Measurements from ENCODE around the gene SLC9B2. TPM values are rescaled to one million over a fixed set of nuclear protein-coding genes. Genes with fewer than 3 reads are reported as not detected.

Gene SLC9B2
- total RNA-seq, 1 experiment from 2014 or later = 22.1 TPM

GRCh38 chr4:103026868-103027267 lies 49.7 kb downstream of the SLC9B2 start:
- no peaks in the 10 kb centered on the region for H3K4me1 ChIP-seq
- H3K36me3 Mint-ChIP-seq (ENCODE audit: insufficient read depth, unreplicated experiment) = no peaks in the 10 kb centered on the region
- H3K27me3 ChIP-seq (replicated peaks; ENCODE audit: control insufficient read depth, insufficient read depth, low read length) = no peaks in the 10 kb centered on the region
- CTCF ChIA-PET = no interaction called here
- H3K4me1 Mint-ChIP-seq (ENCODE audit: low read depth, unreplicated experiment) = no peaks in the 10 kb centered on the region
- no peak overlapping the region for H3K27ac Mint-ChIP-seq (ENCODE audit: unreplicated experiment)
- POLR2A ChIA-PET = no interaction called here
- no TSS peak for BruUV-seq (replicated peaks)
- TF ChIP-seq CTCF (IDR thresholded peaks at IDR 0.05; ENCODE audit: insufficient read depth in 1 of 2, low read depth in 1 of 2, low read length in 1 of 2, severe bottlenecking in 1 of 2, unreplicated experiment in 1 of 2) = no peak
- H3K9me3 ChIP-seq = no peaks in the 10 kb centered on the region
- no peak overlapping the region for H3K4me3 Mint-ChIP-seq (ENCODE audit: unreplicated experiment)
- no peaks in the 10 kb centered on the region for H3K27me3 Mint-ChIP-seq (ENCODE audit: insufficient read depth, unreplicated experiment)
- H3K4me3 ChIP-seq (ENCODE audit: low read depth, low read length) = no peak overlapping the region
- H3K9me3 Mint-ChIP-seq (ENCODE audit: unreplicated experiment) = no peaks in the 10 kb centered on the region
- no peaks in the 10 kb centered on the region for H3K36me3 ChIP-seq (ENCODE audit: control insufficient read depth, insufficient read depth, low read length)
- intact Hi-C loops (cut with micrococcal nuclease; ENCODE audit: unreplicated experiment) = no loop called here
- no peak for DNase-seq

GRCh38 chr4:103024996-103025395 lies 51.6 kb downstream of the SLC9B2 start:
- Mint-ChIP-seq H3K27me3 (ENCODE audit: insufficient read depth, unreplicated experiment) (no peaks in the 10 kb centered on the region), H3K4me1 (ENCODE audit: low read depth, unreplicated experiment) (no peaks in the 10 kb centered on the region), H3K9me3 (ENCODE audit: unreplicated experiment) (no peaks in the 10 kb centered on the region), H3K27ac (ENCODE audit: unreplicated experiment) (no peak overlapping the region), H3K4me3 (ENCODE audit: unreplicated experiment) (no peak overlapping the region), H3K36me3 (ENCODE audit: insufficient read depth, unreplicated experiment) (peaks cover 2% of the 10 kb centered on the region)
- Histone ChIP-seq H3K27me3 (replicated peaks; ENCODE audit: control insufficient read depth, insufficient read depth, low read length) (no peaks in the 10 kb centered on the region), H3K9me3 (no peaks in the 10 kb centered on the region), H3K4me1 (no peaks in the 10 kb centered on the region), H3K4me3 (ENCODE audit: low read depth, low read length) (no peak overlapping the region), H3K36me3 (ENCODE audit: control insufficient read depth, insufficient read depth, low read length) (no peaks in the 10 kb centered on the region)
- ChIA-PET CTCF (no interaction called here), POLR2A (no interaction called here)
- intact Hi-C loops (cut with micrococcal nuclease; ENCODE audit: unreplicated experiment) = no loop called here
- no TSS peak for BruUV-seq (replicated peaks)
- TF ChIP-seq CTCF (IDR thresholded peaks at IDR 0.05; ENCODE audit: insufficient read depth in 1 of 2, low read depth in 1 of 2, low read length in 1 of 2, severe bottlenecking in 1 of 2, unreplicated experiment in 1 of 2) = no peak
- DNase-seq = no peak

GRCh38 chr4:103021120-103021519 lies 55.4 kb downstream of the SLC9B2 start:
- Mint-ChIP-seq H3K4me1 (ENCODE audit: low read depth, unreplicated experiment) (peaks cover 8% of the 10 kb centered on the region), H3K36me3 (ENCODE audit: insufficient read depth, unreplicated experiment) (peaks cover 11% of the 10 kb centered on the region), H3K27ac (ENCODE audit: unreplicated experiment) (no peak overlapping the region), H3K27me3 (ENCODE audit: insufficient read depth, unreplicated experiment) (no peaks in the 10 kb centered on the region), H3K4me3 (ENCODE audit: unreplicated experiment) (no peak overlapping the region), H3K9me3 (ENCODE audit: unreplicated experiment) (no peaks in the 10 kb centered on the region)
- POLR2A ChIA-PET = no interaction called here
- Histone ChIP-seq H3K27me3 (replicated peaks; ENCODE audit: control insufficient read depth, insufficient read depth, low read length) (no peaks in the 10 kb centered on the region), H3K9me3 (no peaks in the 10 kb centered on the region), H3K36me3 (ENCODE audit: control insufficient read depth, insufficient read depth, low read length) (no peaks in the 10 kb centered on the region), H3K4me1 (no peaks in the 10 kb centered on the region), H3K4me3 (ENCODE audit: low read depth, low read length) (no peak overlapping the region)
- TF ChIP-seq CTCF (IDR thresholded peaks at IDR 0.05; ENCODE audit: insufficient read depth in 1 of 2, low read depth in 1 of 2, low read length in 1 of 2, severe bottlenecking in 1 of 2, unreplicated experiment in 1 of 2) = no peak
- no peak for DNase-seq
- BruUV-seq (replicated peaks) = no TSS peak
- intact Hi-C loops (cut with micrococcal nuclease; ENCODE audit: unreplicated experiment) = no loop called here
- CTCF ChIA-PET = no interaction called here

All from Caco-2 (cell line).